HPDE6-E6E7 (cell line): ENCODE measurements around the gene NEK11.
"Not testable (repeated sequence)": the region's sequence is repeated elsewhere in the genome, so short reads cannot be mapped to it uniquely, and the experiment has no call there.

Source experiments
- DNase-seq: peaks from one replicate; pipeline ENCODE4 v3.0.0; 2011; ENCODE audit warnings: missing footprints; ENCODE audit errors: extremely low spot score

Gene NEK11

GRCh38 chr3:131299836-131300235, 273.2 kb downstream of the NEK11 start:
- no peak for DNase-seq

GRCh38 chr3:131303848-131304247, 277.2 kb downstream of the NEK11 start:
- no peak for DNase-seq

GRCh38 chr3:131304890-131305289, 278.2 kb downstream of the NEK11 start:
- DNase-seq = no peak

DNA sequence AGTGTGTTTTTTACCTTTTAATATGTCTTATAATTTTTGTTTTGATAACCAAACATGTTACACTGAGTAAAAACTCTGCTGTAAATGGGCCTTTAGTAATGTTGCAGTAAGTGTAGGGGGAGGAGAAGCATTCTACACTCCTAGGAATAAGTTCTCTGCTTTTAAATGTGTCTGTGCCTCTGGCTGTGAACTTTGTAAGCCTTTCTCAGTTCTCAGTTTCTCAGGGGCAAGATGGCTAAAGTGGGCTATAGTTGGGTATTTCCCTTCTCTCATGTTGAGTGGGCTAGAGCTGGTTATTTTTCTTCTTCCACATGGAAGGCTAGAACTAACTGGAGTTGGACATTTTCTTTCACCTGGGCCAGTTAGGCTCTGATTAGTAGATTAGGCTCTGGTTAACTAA, 279.6 kb downstream of the NEK11 start:
- DNase-seq = no peak

GRCh38 chr3:131314318-131314717, 287.6 kb downstream of the NEK11 start:
- DNase-seq = no peak

DNA sequence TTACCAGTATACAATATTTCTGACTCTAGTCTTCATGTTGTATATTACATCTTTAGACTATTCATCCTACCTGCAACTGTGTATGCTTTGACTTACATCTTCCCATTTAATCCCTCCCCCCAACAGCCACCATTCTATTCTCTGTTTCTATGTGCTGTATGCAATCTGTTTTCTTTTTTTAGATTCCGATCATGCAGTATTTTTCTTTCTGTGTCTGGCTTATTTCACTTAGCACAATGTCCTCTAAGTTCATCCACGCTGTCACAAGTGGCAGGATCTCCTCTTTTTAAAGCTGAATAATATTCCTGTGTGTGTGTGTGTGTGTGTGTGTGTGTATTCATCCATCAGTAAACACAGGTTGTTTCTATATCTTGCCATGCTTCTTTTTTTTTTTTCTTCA, 288.5 kb downstream of the NEK11 start:
- DNase-seq = no peak

GRCh38 chr3:131317667-131318066, 291.0 kb downstream of the NEK11 start:
- DNase-seq = no peak

DNA sequence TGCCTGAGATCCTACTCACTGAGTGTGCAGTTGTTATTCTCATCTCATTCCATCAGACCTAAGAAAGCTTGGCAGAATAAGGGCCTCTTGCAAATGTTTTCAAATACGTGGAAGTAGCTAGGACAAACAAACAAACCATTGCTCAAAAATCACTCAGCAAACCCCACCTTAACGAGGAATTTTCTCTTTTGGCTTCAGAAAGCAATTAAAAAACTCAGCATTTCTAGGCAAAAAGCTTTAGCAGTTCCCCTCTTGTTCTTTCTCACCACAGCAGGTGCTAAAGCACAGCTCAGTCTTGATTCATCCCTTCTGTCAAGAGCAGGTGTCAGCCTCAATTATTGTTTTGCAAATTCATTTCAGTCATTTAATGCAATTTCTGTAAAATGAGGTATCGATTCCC, 296.3 kb downstream of the NEK11 start:
- DNase-seq = no peak

DNA sequence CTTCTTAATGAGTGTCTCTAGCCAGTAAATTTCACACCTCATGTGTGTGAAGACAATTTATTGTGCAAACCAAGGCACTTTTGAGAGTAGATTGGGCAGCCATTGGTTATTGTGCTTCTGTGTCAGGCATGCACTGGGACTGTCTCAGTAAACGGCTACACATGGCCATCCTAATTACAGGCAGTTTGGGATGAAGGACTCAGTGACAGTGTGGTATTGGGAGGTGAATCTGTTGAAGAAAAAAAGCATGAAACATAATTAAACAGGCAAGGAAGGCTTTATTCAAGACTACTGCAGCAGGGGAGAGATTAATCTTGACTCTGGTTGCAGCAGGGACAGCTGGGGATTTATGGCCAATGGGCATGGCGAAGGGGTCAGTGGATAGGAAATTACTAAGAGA, 297.1 kb downstream of the NEK11 start:
- DNase-seq = no peak

DNA sequence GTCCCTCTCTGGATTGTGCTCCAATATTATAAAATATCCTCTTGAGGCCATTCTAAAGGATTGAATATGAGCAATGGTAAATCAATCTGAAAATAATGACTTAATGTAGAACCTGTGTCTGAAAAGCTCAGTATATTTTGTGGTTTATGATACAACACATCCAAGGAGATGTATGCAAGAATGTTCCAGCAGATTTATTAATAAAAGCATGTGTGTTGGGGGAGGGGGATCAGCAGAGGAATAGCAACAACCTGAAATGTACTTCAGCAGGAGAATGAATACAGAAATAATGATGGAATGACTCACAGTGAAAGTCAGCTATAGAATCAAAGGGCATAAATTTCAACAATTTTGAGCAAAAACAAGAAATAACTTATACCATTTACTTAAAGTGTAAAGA, 298.2 kb downstream of the NEK11 start:
- no peak for DNase-seq

- no peak for DNase-seq
These were observed 299.6 kb downstream of the NEK11 start for GRCh38 chr3:131326307-131326706.

GRCh38 chr3:131328721-131329120, 302.0 kb downstream of the NEK11 start:
- no peak for DNase-seq

DNA sequence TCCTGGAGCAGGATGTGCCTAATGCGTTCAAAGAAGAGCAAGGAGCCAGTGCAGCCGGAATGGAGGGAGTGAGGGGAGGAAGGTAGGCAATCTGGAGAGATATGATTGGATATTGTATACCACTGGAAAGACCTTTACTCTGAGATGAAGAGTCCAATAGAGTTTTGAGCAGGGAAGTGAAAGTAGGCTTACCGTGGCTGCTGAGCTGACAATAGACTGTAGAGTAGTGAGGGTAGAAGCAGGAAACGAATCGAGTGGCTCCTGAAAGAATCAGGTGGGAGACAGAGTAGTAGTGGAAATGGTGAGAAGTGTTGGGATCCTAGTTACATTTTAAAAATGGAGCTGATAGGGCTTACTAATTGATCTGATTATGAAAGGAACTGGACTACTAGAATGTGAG, 303.1 kb downstream of the NEK11 start:
- DNase-seq = no peak

DNA sequence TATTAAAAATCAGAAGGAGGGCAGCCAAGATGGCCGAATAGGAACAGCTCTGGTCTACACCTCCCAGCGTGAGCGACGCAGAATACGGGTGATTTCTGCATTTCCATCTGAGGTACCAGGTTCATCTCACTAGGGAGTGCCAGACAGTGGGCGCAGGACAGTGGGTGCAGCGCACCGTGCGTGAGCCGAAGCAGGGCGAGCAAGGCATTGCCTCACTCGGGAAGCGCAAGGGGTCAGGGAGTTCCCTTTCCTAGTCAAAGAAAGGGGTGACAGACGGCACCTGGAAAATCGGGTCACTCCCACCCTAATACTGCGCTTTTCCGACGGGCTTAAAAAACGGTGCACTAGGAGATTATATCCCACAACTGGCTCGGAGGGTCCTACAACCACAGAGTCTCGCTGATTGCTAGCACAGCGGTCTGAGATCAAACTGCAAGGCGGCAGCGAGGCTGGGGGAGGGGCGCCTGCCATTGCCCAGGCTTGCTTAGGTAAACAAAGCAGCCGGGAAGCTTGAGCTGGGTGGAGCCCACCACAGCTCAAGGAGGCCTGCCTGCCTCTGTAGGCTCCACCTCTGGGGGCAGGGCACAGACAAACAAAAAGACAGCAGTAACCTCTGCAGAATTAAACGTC, 304.9 kb downstream of the NEK11 start:
- DNase-seq = not testable (repeated sequence)

- DNase-seq = no peak
These were observed 312.4 kb downstream of the NEK11 start for GRCh38 chr3:131338948-131339640.

DNA sequence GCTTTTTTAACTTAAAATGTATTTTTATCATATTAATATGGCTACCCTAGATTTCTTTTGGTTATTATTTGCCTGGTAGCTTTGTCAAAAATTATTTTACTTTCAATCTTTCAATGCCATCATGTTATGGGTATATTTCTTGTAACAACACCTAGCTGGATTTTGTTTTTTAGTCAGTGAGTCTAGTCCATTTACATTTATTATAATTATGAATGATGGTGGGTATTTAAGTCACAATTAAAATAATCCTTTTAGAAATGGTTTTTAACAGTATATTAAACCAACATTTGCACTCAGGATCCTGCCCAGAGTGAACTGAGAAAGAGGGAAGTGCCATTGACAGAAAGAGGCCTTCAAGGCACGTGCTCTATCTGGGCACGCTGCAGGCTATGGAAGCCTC, 315.1 kb downstream of the NEK11 start:
- no peak for DNase-seq

DNA sequence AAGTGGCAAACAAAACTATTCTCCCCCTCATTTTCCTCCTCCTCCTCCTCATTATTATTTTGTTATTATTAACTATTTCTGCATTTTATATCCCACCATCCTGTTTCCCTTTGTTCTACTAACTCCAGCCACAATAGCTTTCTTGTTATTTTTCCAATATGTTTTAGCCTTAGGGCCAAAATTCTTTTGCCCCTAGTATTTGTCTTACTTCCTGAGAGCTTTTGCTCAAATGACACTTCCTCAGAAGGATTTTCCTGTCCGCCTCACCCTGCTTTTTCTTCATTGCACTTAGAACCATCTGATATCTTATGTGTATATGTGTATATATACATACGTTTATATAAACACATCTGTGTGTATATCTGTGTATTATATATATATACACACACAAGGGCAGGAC, 322.2 kb downstream of the NEK11 start:
- DNase-seq = no peak

DNA sequence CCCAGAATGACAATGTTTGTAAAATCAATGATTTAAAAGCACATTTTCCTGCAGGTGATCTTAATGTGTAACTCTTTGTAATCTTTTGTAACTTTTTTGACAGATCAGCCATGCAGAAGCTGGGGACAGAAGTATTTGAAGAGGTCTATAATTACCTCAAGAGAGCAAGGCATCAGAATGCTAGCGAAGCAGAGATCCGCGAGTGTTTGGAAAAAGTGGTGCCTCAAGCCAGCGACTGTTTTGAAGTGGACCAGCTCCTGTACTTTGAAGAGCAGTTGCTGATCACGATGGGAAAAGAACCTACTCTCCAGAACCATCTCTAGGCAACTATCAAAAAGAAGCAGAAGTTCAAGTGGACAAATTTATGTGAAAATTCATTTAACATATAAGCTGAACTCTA, 322.8 kb downstream of the NEK11 start:
- DNase-seq = no peak

DNA sequence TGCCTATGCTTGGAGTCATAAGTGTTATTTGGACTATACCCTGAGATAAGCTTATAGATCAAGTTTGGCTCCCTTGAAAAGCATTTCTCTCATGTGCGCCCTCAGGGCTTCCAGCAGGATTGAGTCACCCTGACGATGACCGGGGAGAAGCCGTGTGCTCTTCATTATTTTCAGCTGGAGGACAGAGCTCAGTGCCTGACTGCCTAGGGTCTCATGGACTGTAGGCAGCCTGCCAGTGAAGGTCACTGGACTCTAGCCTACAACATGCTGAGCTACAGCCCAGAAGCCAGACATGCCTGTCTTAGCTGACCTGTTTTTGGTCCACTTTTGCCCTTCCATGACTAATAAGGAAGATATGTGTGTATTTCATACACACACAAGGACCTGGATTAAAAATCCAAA, 323.3 kb downstream of the NEK11 start:
- peak; percentile 65 for DNase-seq

GRCh38 chr3:131350506-131350905, 323.8 kb downstream of the NEK11 start:
- no peak for DNase-seq

DNA sequence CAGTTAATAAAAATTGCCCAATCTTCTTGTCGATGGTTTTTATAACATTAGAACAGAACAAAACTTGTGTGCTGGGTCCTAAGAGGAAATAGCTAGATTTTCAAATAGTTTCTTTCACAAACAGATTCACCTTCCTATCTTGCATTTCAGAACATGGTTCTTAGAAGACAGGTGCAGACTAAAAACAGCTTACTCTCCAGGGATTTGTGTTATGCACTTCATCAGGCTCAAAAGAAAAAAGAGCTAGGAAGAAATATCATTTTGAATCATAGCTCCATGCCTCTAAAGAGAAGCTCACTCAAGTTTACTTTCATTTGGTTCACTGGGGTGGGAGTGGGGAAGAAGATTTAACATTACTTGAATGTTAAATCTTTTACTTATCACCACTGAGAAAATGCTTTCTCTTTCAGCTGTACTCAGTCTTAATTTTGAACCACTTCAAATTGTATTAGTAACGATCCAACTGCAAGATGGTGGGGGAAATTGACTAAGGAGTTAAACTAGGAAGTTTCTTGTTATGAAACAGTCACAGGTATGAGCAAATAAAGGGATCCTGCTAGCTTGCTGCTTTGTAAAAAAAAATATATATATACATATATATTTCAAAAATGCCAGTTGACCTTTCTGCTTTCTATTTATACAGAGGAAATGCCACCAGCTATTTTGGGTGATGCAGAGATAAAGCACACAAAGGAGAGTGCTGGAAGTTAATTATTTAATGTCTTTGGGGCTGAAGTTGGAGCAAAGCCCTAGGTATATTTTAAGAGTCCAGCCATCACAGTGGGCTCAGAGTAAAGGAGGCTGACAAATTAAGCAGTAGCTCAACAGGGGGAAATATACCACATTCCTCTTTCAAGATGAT, 326.6 kb downstream of the NEK11 start:
- DNase-seq = no peak

DNA sequence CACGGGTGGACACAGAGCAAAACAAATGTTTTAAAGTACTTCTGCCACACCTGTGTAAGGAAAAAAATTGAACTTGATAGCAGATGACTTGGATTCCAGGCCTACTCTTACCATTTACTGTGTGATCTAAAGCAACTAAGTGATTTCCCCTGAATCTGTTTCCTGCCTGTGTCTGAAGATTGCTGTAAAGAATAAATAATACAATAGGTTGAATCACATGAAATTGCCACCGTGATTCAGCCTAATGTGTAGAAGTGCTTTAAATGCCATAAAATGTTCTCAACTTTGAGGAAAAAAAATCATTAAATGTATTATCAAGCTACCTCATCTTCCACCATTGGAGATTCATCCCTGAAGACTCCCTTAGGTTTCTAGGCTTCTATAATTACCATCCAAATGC, 327.3 kb downstream of the NEK11 start:
- DNase-seq = no peak
